IMR-90 (cell line): ENCODE results near the gene AP4M1. TPM values are rescaled to one million over a fixed set of nuclear protein-coding genes. Genes with fewer than 3 reads are reported as not detected.

Experiments used
- ATAC-seq: fragments of 200-7000 bp; cut with Tn5 transposase; 2 replicates; pipeline ENCODE4 v1.9.1; 2020; ENCODE audit warnings: low read depth, mild to moderate bottlenecking, moderate library complexity
- BruUV-seq: library from RNA; stranded (reverse); fragments of 400-500 nt; replicated peaks from 2 replicates; lab custom pipeline; 2021; lab: Mats Ljungman, UMichigan
- CTCF ChIA-PET: fragments of 300-600 bp; formaldehyde crosslinking; extraction: SDS; loops from one replicate; lab custom pipeline; 2021; ENCODE audit warnings: antibody characterized with exemption; lab: Yijun Ruan, JAX
- POLR2A ChIA-PET: fragments of 300-600 bp; sonication (Branson Sonifier 250); formaldehyde crosslinking; loops from one replicate; lab custom pipeline; 2022; ENCODE audit warnings: antibody characterized with exemption; ENCODE audit not compliant: unreplicated experiment; lab: Charles Lee
- DNase-seq: peaks from one replicate; pipeline ENCODE4 v3.0.0; 2013
- H2AFZ ChIP-seq: replicated peaks from 2 replicates; pipeline ENCODE3; 2013; ENCODE audit warnings: low read length, mild to moderate bottlenecking; ENCODE audit not compliant: poor library complexity
- H2AK5ac ChIP-seq: 2 replicates; pipeline ENCODE4 v1.6.1; 2013; ENCODE audit warnings: low read depth, low read length, inconsistent platforms
- H2AK9ac ChIP-seq: replicated peaks from 2 replicates; pipeline ENCODE3; 2013; ENCODE audit warnings: mild to moderate bottlenecking, low read depth, low read length, moderate library complexity; ENCODE audit not compliant: poor library complexity
- H2BK120ac ChIP-seq: 2 replicates; pipeline ENCODE4 v1.6.1; 2013; ENCODE audit warnings: low read depth, low read length, inconsistent platforms
- H2BK15ac ChIP-seq: 3 replicates; pipeline ENCODE4 v1.6.1; 2013; ENCODE audit warnings: low read depth, low read length, inconsistent platforms
- H2BK20ac ChIP-seq: 2 replicates; pipeline ENCODE4 v1.6.1; 2013; ENCODE audit warnings: low read depth, mild to moderate bottlenecking, inconsistent platforms, low read length, moderate library complexity
- H2BK5ac ChIP-seq: 2 replicates; pipeline ENCODE4 v1.6.1; 2013; ENCODE audit warnings: mild to moderate bottlenecking, low read depth, low read length, inconsistent platforms; ENCODE audit not compliant: poor library complexity, severe bottlenecking
- H3K14ac ChIP-seq: replicated peaks from 2 replicates; pipeline ENCODE4 v1.6.1; 2013; ENCODE audit warnings: low read depth, low read length, inconsistent platforms
- H3K18ac ChIP-seq: 2 replicates; pipeline ENCODE4 v1.6.1; 2013; ENCODE audit warnings: low read depth, low read length, control low read depth
- H3K23ac ChIP-seq: 2 replicates; pipeline ENCODE4 v1.6.1; 2013; ENCODE audit warnings: low read depth, low read length, inconsistent platforms
- H3K27ac ChIP-seq: 2 replicates; pipeline ENCODE4 v1.5.1; 2013; ENCODE audit warnings: mild to moderate bottlenecking, control low read depth, low read length; ENCODE audit not compliant: insufficient read depth
- H3K27me3 ChIP-seq: 2 replicates; pipeline ENCODE4 v1.6.1; 2013; ENCODE audit warnings: low read length; ENCODE audit not compliant: control insufficient read depth, insufficient read depth
- H3K36me3 ChIP-seq: 2 replicates; pipeline ENCODE4 v1.6.1; 2013; ENCODE audit warnings: low read length, mixed read lengths; ENCODE audit not compliant: control insufficient read depth, insufficient read depth
- H3K4ac ChIP-seq: 2 replicates; pipeline ENCODE4 v1.6.1; 2013; ENCODE audit warnings: low read depth, low read length, inconsistent platforms
- H3K4me1 ChIP-seq: 2 replicates; pipeline ENCODE4 v1.6.1; 2013; ENCODE audit warnings: low read length, mixed read lengths; ENCODE audit not compliant: control insufficient read depth, insufficient read depth
- H3K4me2 ChIP-seq: 2 replicates; pipeline ENCODE4 v1.6.1; 2013; ENCODE audit warnings: low read depth, mild to moderate bottlenecking, control low read depth, low read length, moderate library complexity
- H3K4me3 ChIP-seq: 2 replicates; pipeline ENCODE4 v1.5.1; 2013; ENCODE audit warnings: low read depth, mild to moderate bottlenecking, control low read depth, low read length, moderate library complexity; ENCODE audit not compliant: insufficient read depth
- H3K56ac ChIP-seq: 2 replicates; pipeline ENCODE4 v1.6.1; 2013; ENCODE audit warnings: low read length, inconsistent platforms; ENCODE audit not compliant: insufficient read depth; ENCODE audit errors: extremely low read depth
- H3K79me1 ChIP-seq, 2 experiments: 2 replicates each; pipeline ENCODE4 v1.6.1; 2013; ENCODE audit warnings: low read length in 2 of 2, inconsistent platforms in 1 of 2, low read depth in 1 of 2
- H3K9ac ChIP-seq: 2 replicates; pipeline ENCODE4 v1.6.1; 2013; ENCODE audit warnings: low read depth, low read length, control low read depth
- H3K9me1 ChIP-seq: 2 replicates; pipeline ENCODE4 v1.6.1; 2013; ENCODE audit warnings: low read length, inconsistent platforms; ENCODE audit not compliant: insufficient read depth
- H3K9me3 ChIP-seq: 2 replicates; pipeline ENCODE4 v1.6.1; 2013; ENCODE audit warnings: low read length; ENCODE audit not compliant: control insufficient read depth, insufficient read depth
- H4K20me1 ChIP-seq: 2 replicates; pipeline ENCODE4 v1.6.1; 2013; ENCODE audit warnings: low read length, inconsistent platforms; ENCODE audit not compliant: insufficient read depth
- H4K5ac ChIP-seq: 2 replicates; pipeline ENCODE4 v1.6.1; 2013; ENCODE audit warnings: mild to moderate bottlenecking, low read depth, low read length, control low read depth
- H4K8ac ChIP-seq, 2 experiments: 2 replicates each; pipeline ENCODE4 v1.6.1; 2013; ENCODE audit warnings: low read depth in 2 of 2, low read length in 2 of 2, control low read depth in 1 of 2, inconsistent platforms in 1 of 2
- H4K91ac ChIP-seq: 2 replicates; pipeline ENCODE4 v1.6.1; 2013; ENCODE audit warnings: low read depth, low read length, inconsistent platforms; ENCODE audit not compliant: insufficient read depth
- FOS ChIP-seq: fragments of 150-350 bp; IDR thresholded peaks from 2 replicates; pipeline ENCODE4 v1.6.1; 2016; ENCODE audit warnings: low read depth, low read length
- MAFK ChIP-seq: IDR thresholded peaks from 2 replicates; pipeline ENCODE4 v1.6.1; 2012; ENCODE audit warnings: low read depth, low read length, improper control_type of control experiment
- NFE2L2 ChIP-seq: fragments of 150-350 bp; IDR thresholded peaks from 2 replicates; pipeline ENCODE4 v1.6.1; 2016; ENCODE audit warnings: low read depth, mild to moderate bottlenecking, low read length
- RCOR1 ChIP-seq: IDR thresholded peaks from 2 replicates; pipeline ENCODE4 v1.6.1; 2012; ENCODE audit warnings: mild to moderate bottlenecking, low read length, improper control_type of control experiment; ENCODE audit not compliant: insufficient replicate concordance
- WGBS, 2 experiments: methylation state at CpG; one replicate each; pipeline versions ENCODE4 v1.1.5 to v1.1.7; 2013; ENCODE audit warnings: missing lambda C conversion rate in 2 of 2; ENCODE audit not compliant: insufficient read length in 1 of 2; ENCODE audit errors: extremely low coverage in 2 of 2; 5-methylcytosine and 5-hydroxymethylcytosine counted together
- dilution Hi-C: fragments of 300-500 bp; cut with HindIII; formaldehyde crosslinking; loops from one replicate; pipeline ENCODE4 v1.14.3; 2018; ENCODE audit warnings: low sequenced_read_pairs; ENCODE audit not compliant: unreplicated experiment
- in situ Hi-C: fragments of 300-500 bp; cut with MboI; formaldehyde crosslinking; loops from 3 replicates; pipeline ENCODE4 v1.14.3; 2019; ENCODE audit warnings: low sequenced_read_pairs, inconsistent platforms, mixed read lengths
- intact Hi-C: fragments of 100-400 bp; cut with micrococcal nuclease; formaldehyde crosslinking; loops from 2 replicates; pipeline ENCODE4 v1.10.0; 2022
- polyA plus RNA-seq, 3 experiments: library from polyadenylated mRNA; depleted of rRNA; stranded (reverse); fragments of >200 nt; gene quantifications; 2 replicates each; pipeline ENCODE4 v1.2.3, GENCODE V29; 2012; ENCODE audit warnings: low replicate concordance in 1 of 3
- total RNA-seq: library from RNA; depleted of rRNA; stranded (reverse); fragments of >200 nt; gene quantifications from 2 replicates; pipeline ENCODE4 v1.2.3, GENCODE V29; 2012
- TF ChIP-seq, protein P1 (sequence below): fragments of 150-350 bp; IDR thresholded peaks from 2 replicates; pipeline ENCODE4 v1.6.1; 2016; ENCODE audit warnings: low read depth, mild to moderate bottlenecking, low read length, moderate library complexity, borderline replicate concordance

Gene AP4M1
- total and polyA plus RNA-seq, 2 of the 4 experiments (the other 2 are of a cell fraction), result 21.1 to 21.4 TPM

- Histone ChIP-seq H3K79me1 (peaks cover 22 to 44% of the 10 kb centered on the region in 2 experiments), H3K9ac (no peak overlapping the region), H3K4me2 (peak overlapping the region; percentile 52), H3K14ac (peak overlapping the region; percentile 97), H4K8ac (peak overlapping the region; percentile 97 to 100), H3K23ac (peak overlapping the region; percentile 93; the same call in 1 of the 2 replicates), H2AK9ac (peak overlapping the region; percentile 87), H2BK15ac (peak overlapping the region; percentile 94; the same call in 1 of the 3 replicates), H3K4me1 (peaks cover 21% of the 10 kb centered on the region), H2BK5ac (peak overlapping the region; percentile 97), H2BK20ac (peak overlapping the region; percentile 100; the same call in 1 of the 2 replicates), H3K36me3 (peaks cover 20% of the 10 kb centered on the region), H3K9me1 (peaks cover 18% of the 10 kb centered on the region), H3K27me3 (no peaks in the 10 kb centered on the region), H4K91ac (peak overlapping the region; percentile 96), H3K18ac (peak overlapping the region; percentile 98), H3K4ac (peak overlapping the region; percentile 98), H2AK5ac (peak overlapping the region; percentile 98), H3K9me3 (no peaks in the 10 kb centered on the region), H3K27ac (peak overlapping the region; percentile 100), H3K56ac (peak overlapping the region; percentile 72), H2BK120ac (peak overlapping the region; percentile 99), H2AFZ (no peak overlapping the region), H4K20me1 (peaks cover 15% of the 10 kb centered on the region; the same call in 1 of the 2 replicates), H4K5ac (peak overlapping the region; percentile 100), H3K4me3 (no peak overlapping the region)
- 0 out of 2 replicates have a peak, but pooled peaks have one; percentile 40 for TF ChIP-seq MAFK
- TF ChIP-seq, protein P1, sequence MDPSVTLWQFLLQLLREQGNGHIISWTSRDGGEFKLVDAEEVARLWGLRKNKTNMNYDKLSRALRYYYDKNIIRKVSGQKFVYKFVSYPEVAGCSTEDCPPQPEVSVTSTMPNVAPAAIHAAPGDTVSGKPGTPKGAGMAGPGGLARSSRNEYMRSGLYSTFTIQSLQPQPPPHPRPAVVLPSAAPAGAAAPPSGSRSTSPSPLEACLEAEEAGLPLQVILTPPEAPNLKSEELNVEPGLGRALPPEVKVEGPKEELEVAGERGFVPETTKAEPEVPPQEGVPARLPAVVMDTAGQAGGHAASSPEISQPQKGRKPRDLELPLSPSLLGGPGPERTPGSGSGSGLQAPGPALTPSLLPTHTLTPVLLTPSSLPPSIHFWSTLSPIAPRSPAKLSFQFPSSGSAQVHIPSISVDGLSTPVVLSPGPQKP, result no peak
- TF ChIP-seq FOS, result peak; percentile 55
- peak; percentile 51 for TF ChIP-seq RCOR1
- no peak for TF ChIP-seq NFE2L2
- peak; percentile 62 for ATAC-seq
- WGBS, 2 experiments, result no CpG with 5 or more reads among the region's 10 CpGs
- BruUV-seq, result no TSS peak
- dilution Hi-C loops, result no loop called here
- ChIA-PET POLR2A (interaction anchor here (0.8 kb wide), 1 partner anchor 14 kb away, joined by 3 read pairs; the partner anchor contains the start of gene MCM7), CTCF (interaction anchor here (0.6 kb wide), 1 partner anchor 638 kb away, joined by 3 read pairs; no protein-coding TSS in a partner anchor)
- intact Hi-C loops, result loop anchor here (2.0 kb wide), 1 partner anchor 70 kb away; no protein-coding TSS in a partner anchor
- in situ Hi-C loops, result no loop called here
- peak; percentile 99 for DNase-seq
Observed at GRCh38 chr7:100087055-100087750, 14.2 kb upstream of the AP4M1 start.
